Measurements from ENCODE around the gene PRSS33. TPM values are rescaled to one million over a fixed set of nuclear protein-coding genes. Genes with fewer than 3 reads are reported as not detected.
A peak's percentile ranks its signal among the peaks of the same experiment; 100 is the strongest.

PRSS33 gene
- total RNA-seq, 1 experiment from 2014 or later, result not detected

DNA sequence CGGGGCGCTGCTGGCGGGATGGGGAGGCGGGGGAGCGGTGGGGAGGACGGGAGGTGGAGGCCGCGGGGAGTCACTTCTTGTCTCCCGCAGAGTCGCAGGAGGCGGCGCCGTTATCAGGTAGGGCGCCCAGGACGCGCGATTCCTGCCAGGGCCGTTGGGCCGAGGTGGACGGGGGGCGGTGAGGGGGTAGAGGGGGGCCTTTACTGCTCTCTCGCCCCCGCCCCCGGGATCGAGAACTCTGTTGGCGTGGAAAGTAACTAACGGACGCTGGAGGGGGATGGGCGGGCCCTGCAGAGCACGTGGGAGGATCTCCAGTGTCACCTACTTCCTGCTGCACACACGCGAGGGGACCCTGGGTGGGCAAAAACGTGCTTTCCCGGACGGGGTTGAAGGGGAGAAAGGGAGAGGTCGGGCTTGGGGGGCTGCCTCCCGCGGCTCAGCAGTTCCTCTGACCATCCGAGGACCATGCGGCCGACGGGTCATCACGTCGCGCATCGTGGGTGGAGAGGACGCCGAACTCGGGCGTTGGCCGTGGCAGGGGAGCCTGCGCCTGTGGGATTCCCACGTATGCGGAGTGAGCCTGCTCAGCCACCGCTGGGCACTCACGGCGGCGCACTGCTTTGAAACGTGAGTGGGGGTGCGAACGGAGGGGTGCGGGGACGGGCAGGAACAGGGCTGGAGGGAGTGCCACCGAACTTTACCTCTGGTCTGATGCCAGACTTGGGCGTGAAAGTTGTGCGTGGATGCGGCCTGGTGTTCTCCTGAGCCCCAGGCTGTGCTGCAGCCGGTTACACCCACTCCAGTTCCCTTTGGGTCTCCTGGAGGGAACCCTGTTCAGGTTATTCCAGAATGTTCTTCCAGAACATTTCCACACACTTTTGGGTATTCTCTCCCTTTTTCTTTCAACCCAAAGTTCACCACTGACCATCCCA lies 30.2 kb upstream of the PRSS33 start:
- H3K4me3 ChIP-seq (ENCODE audit: low read depth, low read length, poor library complexity, severe bottlenecking), result no peak overlapping the region
- no peak for TF ChIP-seq EZH2 (IDR thresholded peaks at IDR 0.05; ENCODE audit: borderline replicate concordance, low read depth, low read length, poor library complexity, severe bottlenecking)
- TF ChIP-seq, protein P1, sequence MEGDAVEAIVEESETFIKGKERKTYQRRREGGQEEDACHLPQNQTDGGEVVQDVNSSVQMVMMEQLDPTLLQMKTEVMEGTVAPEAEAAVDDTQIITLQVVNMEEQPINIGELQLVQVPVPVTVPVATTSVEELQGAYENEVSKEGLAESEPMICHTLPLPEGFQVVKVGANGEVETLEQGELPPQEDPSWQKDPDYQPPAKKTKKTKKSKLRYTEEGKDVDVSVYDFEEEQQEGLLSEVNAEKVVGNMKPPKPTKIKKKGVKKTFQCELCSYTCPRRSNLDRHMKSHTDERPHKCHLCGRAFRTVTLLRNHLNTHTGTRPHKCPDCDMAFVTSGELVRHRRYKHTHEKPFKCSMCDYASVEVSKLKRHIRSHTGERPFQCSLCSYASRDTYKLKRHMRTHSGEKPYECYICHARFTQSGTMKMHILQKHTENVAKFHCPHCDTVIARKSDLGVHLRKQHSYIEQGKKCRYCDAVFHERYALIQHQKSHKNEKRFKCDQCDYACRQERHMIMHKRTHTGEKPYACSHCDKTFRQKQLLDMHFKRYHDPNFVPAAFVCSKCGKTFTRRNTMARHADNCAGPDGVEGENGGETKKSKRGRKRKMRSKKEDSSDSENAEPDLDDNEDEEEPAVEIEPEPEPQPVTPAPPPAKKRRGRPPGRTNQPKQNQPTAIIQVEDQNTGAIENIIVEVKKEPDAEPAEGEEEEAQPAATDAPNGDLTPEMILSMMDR (conservative IDR thresholded peaks at IDR 0.05; ENCODE audit: low read depth, low read length), result no peak
- POLR2A ChIA-PET (ENCODE audit: low non-redundant PET), result no interaction called here

DNA sequence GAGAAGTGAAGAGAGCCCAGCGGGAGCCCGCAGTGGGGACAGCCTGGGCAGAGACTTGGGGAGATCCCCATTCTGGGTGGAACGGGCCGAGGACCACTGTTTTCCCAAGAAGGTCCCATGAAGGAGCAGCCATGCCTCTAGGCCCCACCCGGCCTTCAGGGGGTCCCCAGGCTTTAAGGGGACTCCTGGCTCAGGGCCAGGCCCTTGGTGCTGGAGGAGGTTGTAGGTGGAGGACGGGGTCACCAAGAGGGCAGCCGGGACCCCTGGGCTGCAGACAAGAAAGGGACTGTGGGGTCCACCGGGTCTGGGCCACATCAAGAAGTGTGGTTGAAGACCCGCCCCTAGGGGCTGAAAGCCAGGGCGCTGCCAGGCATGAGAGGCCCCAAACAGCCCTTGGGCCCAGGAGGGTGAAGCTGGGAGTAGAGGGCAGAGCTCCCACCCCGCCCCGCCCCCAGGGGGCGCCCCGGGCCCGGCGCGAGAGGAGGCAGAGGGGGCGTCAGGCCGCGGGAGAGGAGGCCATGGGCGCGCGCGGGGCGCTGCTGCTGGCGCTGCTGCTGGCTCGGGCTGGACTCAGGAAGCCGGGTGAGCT lies 29.5 kb upstream of the PRSS33 start, which contains the start of gene PRSS21:
Gene PRSS21 (plus strand): TSS at position 487 of the 589 bp plus-strand sequence. CDS start 32 bp downstream, at position 519.
- no TSS peak for BruUV-seq (replicated peaks)
- Histone ChIP-seq H3K9me3 (ENCODE audit: low read depth, low read length, poor library complexity, severe bottlenecking) (no peaks in the 10 kb centered on the region), H3K36me3 (ENCODE audit: insufficient read depth, low read length, poor library complexity, severe bottlenecking) (no peaks in the 10 kb centered on the region), H3K27me3 (replicated peaks; ENCODE audit: insufficient read depth, low read depth, low read length, poor library complexity) (no peaks in the 10 kb centered on the region), H3K4me3 (ENCODE audit: low read depth, low read length, poor library complexity, severe bottlenecking) (no peak within 1 kb of the TSS), H3K27ac (ENCODE audit: low read depth, low read length, poor library complexity, severe bottlenecking) (no peak within 1 kb of the TSS), H3K4me1 (ENCODE audit: insufficient read depth, low read length, poor library complexity, severe bottlenecking) (peaks cover 7% of the 10 kb centered on the region)
- ChIA-PET POLR2A (ENCODE audit: low non-redundant PET) (no interaction called here), CTCF (no interaction called here)
- DNase-seq (ENCODE audit: low spot score), result no peak
- no peak for TF ChIP-seq EZH2 (IDR thresholded peaks at IDR 0.05; ENCODE audit: borderline replicate concordance, low read depth, low read length, poor library complexity, severe bottlenecking)
- TF ChIP-seq, protein P1 (conservative IDR thresholded peaks at IDR 0.05; ENCODE audit: low read depth, low read length), result 0 out of 2 replicates have a peak, but pooled peaks have one; percentile 12
- intact Hi-C loops (cut with micrococcal nuclease; ENCODE audit: unreplicated experiment), result no loop called here

More for the DNA sequence above, 30.2 kb upstream of the PRSS33 start:
- CTCF ChIA-PET, result no interaction called here
- Histone ChIP-seq H3K9me3 (ENCODE audit: low read depth, low read length, poor library complexity, severe bottlenecking) (no peaks in the 10 kb centered on the region), H3K27ac (ENCODE audit: low read depth, low read length, poor library complexity, severe bottlenecking) (no peak overlapping the region), H3K4me1 (ENCODE audit: insufficient read depth, low read length, poor library complexity, severe bottlenecking) (no peaks in the 10 kb centered on the region), H3K36me3 (ENCODE audit: insufficient read depth, low read length, poor library complexity, severe bottlenecking) (no peaks in the 10 kb centered on the region), H3K27me3 (replicated peaks; ENCODE audit: insufficient read depth, low read depth, low read length, poor library complexity) (no peaks in the 10 kb centered on the region)
- BruUV-seq (replicated peaks), result no TSS peak
- intact Hi-C loops (cut with micrococcal nuclease; ENCODE audit: unreplicated experiment), result no loop called here
- no peak for DNase-seq (ENCODE audit: low spot score)

GRCh38 chr16:2815299-2815771 lies 28.0 kb upstream of the PRSS33 start:
- CTCF ChIA-PET, result no interaction called here
- Histone ChIP-seq H3K36me3 (ENCODE audit: insufficient read depth, low read length, poor library complexity, severe bottlenecking) (no peaks in the 10 kb centered on the region), H3K27ac (ENCODE audit: low read depth, low read length, poor library complexity, severe bottlenecking) (no peak overlapping the region), H3K9me3 (ENCODE audit: low read depth, low read length, poor library complexity, severe bottlenecking) (no peaks in the 10 kb centered on the region), H3K4me1 (ENCODE audit: insufficient read depth, low read length, poor library complexity, severe bottlenecking) (peaks cover 9% of the 10 kb centered on the region), H3K4me3 (ENCODE audit: low read depth, low read length, poor library complexity, severe bottlenecking) (no peak overlapping the region), H3K27me3 (replicated peaks; ENCODE audit: insufficient read depth, low read depth, low read length, poor library complexity) (no peaks in the 10 kb centered on the region)
- POLR2A ChIA-PET (ENCODE audit: low non-redundant PET), result no interaction called here
- intact Hi-C loops (cut with micrococcal nuclease; ENCODE audit: unreplicated experiment), result no loop called here
- BruUV-seq (replicated peaks), result no TSS peak
- TF ChIP-seq EZH2 (IDR thresholded peaks at IDR 0.05; ENCODE audit: borderline replicate concordance, low read depth, low read length, poor library complexity, severe bottlenecking), result no peak
- TF ChIP-seq, protein P1 (conservative IDR thresholded peaks at IDR 0.05; ENCODE audit: low read depth, low read length), result no peak
- no peak for DNase-seq (ENCODE audit: low spot score)
